Kasumi-1 (cell line): ENCODE data around the gene CTNS.
A peak's percentile ranks its signal among the peaks of the same experiment; 100 is the strongest.
"Not testable (repeated sequence)": the region's sequence is repeated elsewhere in the genome, so short reads cannot be mapped to it uniquely, and the experiment has no call there.

Source experiments
- DNase-seq, 2 experiments: peaks; one replicate each; lab custom pipeline; 2025; lab: John Stamatoyannopoulos, UW

CTNS gene

GRCh38 chr17:3688027-3688553 lies 51.5 kb downstream of the CTNS start:
- no peak for DNase-seq

- no peak for DNase-seq
These were observed 52.3 kb downstream of the CTNS start for GRCh38 chr17:3688852-3689261.

GRCh38 chr17:3689262-3690093 lies 52.9 kb downstream of the CTNS start:
- DNase-seq, result no peak

GRCh38 chr17:3690094-3690715 lies 53.6 kb downstream of the CTNS start:
- no peak for DNase-seq

- no peak for DNase-seq
These were observed 55.1 kb downstream of the CTNS start for GRCh38 chr17:3691617-3692067.

- no peak for DNase-seq
These were observed 55.8 kb downstream of the CTNS start for GRCh38 chr17:3692346-3692745.

- DNase-seq, result no peak
These were observed 56.6 kb downstream of the CTNS start for GRCh38 chr17:3693141-3693540.

GRCh38 chr17:3693829-3694231 lies 57.3 kb downstream of the CTNS start:
- no peak for DNase-seq

GRCh38 chr17:3695129-3695722 lies 58.7 kb downstream of the CTNS start:
- no peak for DNase-seq

GRCh38 chr17:3695723-3696411 lies 59.3 kb downstream of the CTNS start, which contains the start of gene P2RX5:
P2RX5 (minus strand) TSS chr17:3696155; CDS start chr17:3696005, 150 bp downstream.
- peak in 1 of 2 experiments; percentile 0 for DNase-seq

- no peak for DNase-seq
These were observed 60.5 kb downstream of the CTNS start for GRCh38 chr17:3697103-3697476.

- DNase-seq, result no peak
These were observed 61.6 kb downstream of the CTNS start for GRCh38 chr17:3698139-3698538.

GRCh38 chr17:3699951-3700350 lies 63.4 kb downstream of the CTNS start:
- no peak for DNase-seq

- DNase-seq, result not testable (repeated sequence)
These were observed 65.5 kb downstream of the CTNS start for GRCh38 chr17:3702041-3702539.

- DNase-seq, result no peak
These were observed 68.6 kb downstream of the CTNS start for GRCh38 chr17:3704931-3705717.

- not testable (repeated sequence) for DNase-seq
These were observed 69.1 kb downstream of the CTNS start for GRCh38 chr17:3705718-3705984.

- DNase-seq, result no peak
These were observed 71.8 kb downstream of the CTNS start for GRCh38 chr17:3708366-3708765.

- peak; percentile 61 to 68 for DNase-seq
These were observed 74.4 kb downstream of the CTNS start for GRCh38 chr17:3710951-3711383.
